ENCODE measurements around the gene ADD3. TPM values are rescaled to one million over a fixed set of nuclear protein-coding genes. Genes with fewer than 3 reads are reported as not detected.

The ADD3 gene
- total RNA-seq, 3 donors from 2014 or later: 14.5 to 18.8 (median 16.6) TPM

- H3K36me3 Mint-ChIP-seq (ENCODE audit: insufficient read depth): peaks cover 2% of the 10 kb centered on the region
- H3K9me3 Mint-ChIP-seq: no peaks in the 10 kb centered on the region
- peak overlapping the region; percentile 73 for H3K4me3 Mint-ChIP-seq
- peaks cover 90% of the 10 kb centered on the region for H3K4me1 Mint-ChIP-seq (ENCODE audit: low read depth)
- DNase-seq: no peak
- ATAC-seq: peak; percentile 61 to 63
- no peaks in the 10 kb centered on the region for H3K27me3 Mint-ChIP-seq (ENCODE audit: low read depth)
Measured at GRCh38 chr10:110069502-110069982, 61.8 kb downstream of the ADD3 start.

DNA sequence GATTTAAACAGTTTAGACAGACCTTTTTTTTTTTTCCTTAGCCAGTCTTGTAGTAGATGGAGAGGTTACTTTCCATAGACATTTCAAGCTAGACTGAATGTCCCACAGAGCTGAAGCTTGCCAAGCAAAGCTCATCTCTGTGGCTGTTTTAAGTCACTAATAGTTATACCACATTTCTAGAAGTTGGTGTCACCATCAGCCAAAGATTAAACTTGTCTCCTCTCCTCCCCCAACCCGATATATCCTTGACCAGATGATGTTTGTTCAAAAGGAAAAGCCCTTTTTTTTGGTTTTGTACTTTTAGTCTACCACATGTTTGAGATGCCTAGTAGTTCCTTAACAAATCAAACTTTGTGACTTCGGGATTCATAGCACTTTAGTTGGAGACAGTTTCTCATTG is 66.1 kb downstream of the ADD3 start:
- ATAC-seq (no peak), DNase-seq (no peak)
- Mint-ChIP-seq H3K4me1 (ENCODE audit: low read depth) (peaks cover 87% of the 10 kb centered on the region), H3K27me3 (ENCODE audit: low read depth) (no peaks in the 10 kb centered on the region), H3K4me3 (no peak overlapping the region), H3K36me3 (ENCODE audit: insufficient read depth) (peaks cover 2% of the 10 kb centered on the region), H3K9me3 (no peaks in the 10 kb centered on the region)

GRCh38 chr10:110074298-110074697 is 66.5 kb downstream of the ADD3 start:
- peak overlapping the region; percentile 1 for H3K4me3 Mint-ChIP-seq
- no peaks in the 10 kb centered on the region for H3K27me3 Mint-ChIP-seq (ENCODE audit: low read depth)

DNA sequence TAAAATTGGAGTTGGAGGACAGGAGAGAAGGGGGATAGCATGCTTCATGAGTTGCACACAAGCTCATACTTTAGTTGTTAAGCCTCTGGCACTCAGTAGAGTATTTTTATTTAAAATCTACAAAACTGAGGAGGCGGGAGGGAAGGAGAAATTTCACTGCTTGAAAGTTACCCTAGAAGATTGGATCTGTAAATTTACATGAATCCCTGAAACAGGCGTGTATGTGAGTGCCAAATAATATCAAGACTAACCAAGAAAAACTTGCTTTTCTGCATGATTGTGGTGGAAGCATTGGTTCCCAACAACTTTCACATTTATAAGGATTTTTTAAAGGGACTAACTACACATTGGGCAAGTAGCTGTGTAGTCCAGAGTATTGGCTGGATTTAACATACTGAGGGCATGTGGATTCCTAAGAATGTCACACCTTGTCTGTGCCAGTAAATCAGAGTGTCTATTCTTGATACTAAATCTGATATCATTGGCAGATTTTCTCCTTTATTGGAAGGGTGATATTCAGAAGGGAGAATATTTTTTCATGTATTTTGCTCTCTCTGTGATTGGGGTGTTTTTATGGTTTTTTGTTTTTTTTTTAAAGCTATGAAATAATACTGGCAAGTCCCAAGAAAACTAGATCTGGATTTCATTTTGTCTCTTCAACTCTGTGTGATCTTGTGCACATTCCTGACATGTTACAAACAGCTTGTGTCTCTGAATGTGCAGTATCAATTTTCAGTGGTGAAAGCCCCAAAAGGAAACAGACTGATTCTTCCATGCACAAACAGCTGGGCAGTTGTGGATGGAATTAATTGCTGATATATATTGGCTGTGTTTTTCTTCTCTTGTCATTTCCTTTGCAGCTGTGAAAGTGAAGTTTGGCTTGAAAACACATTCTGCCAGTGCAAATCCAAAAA is 67.2 kb downstream of the ADD3 start:
- peaks cover 87% of the 10 kb centered on the region for H3K4me1 Mint-ChIP-seq (ENCODE audit: low read depth)
- no peaks in the 10 kb centered on the region for H3K9me3 Mint-ChIP-seq
- peak overlapping the region; percentile 5 for H3K4me3 Mint-ChIP-seq
- peaks cover 4% of the 10 kb centered on the region for H3K36me3 Mint-ChIP-seq (ENCODE audit: insufficient read depth)
- H3K27me3 Mint-ChIP-seq (ENCODE audit: low read depth): no peaks in the 10 kb centered on the region
- DNase-seq (no peak), ATAC-seq (no peak)

More at GRCh38 chr10:110074298-110074697, 66.5 kb downstream of the ADD3 start:
- DNase-seq: no peak
- Mint-ChIP-seq H3K36me3 (ENCODE audit: insufficient read depth) (peaks cover 4% of the 10 kb centered on the region), H3K9me3 (no peaks in the 10 kb centered on the region), H3K4me1 (ENCODE audit: low read depth) (peaks cover 87% of the 10 kb centered on the region)
- no peak for ATAC-seq

GRCh38 chr10:110075686-110076085 is 67.9 kb downstream of the ADD3 start:
- no peaks in the 10 kb centered on the region for H3K9me3 Mint-ChIP-seq
- ATAC-seq (no peak), DNase-seq (no peak)
- H3K36me3 Mint-ChIP-seq (ENCODE audit: insufficient read depth): peaks cover 4% of the 10 kb centered on the region
- peaks cover 86% of the 10 kb centered on the region for H3K4me1 Mint-ChIP-seq (ENCODE audit: low read depth)
- peak overlapping the region; percentile 5 for H3K4me3 Mint-ChIP-seq
- H3K27me3 Mint-ChIP-seq (ENCODE audit: low read depth): no peaks in the 10 kb centered on the region

- H3K27me3 Mint-ChIP-seq (ENCODE audit: low read depth): no peaks in the 10 kb centered on the region
- H3K36me3 Mint-ChIP-seq (ENCODE audit: insufficient read depth): peaks cover 4% of the 10 kb centered on the region
- peaks cover 84% of the 10 kb centered on the region for H3K4me1 Mint-ChIP-seq (ENCODE audit: low read depth)
- peak overlapping the region; percentile 81 for H3K4me3 Mint-ChIP-seq
- no peak for DNase-seq
- H3K9me3 Mint-ChIP-seq: no peaks in the 10 kb centered on the region
- peak; percentile 60 to 67 for ATAC-seq
Measured at GRCh38 chr10:110076559-110077318, 69.0 kb downstream of the ADD3 start.

GRCh38 chr10:110077436-110078130 is 69.8 kb downstream of the ADD3 start:
- ATAC-seq (peak; percentile 44 to 55), DNase-seq (no peak)
- H3K4me1 Mint-ChIP-seq (ENCODE audit: low read depth): peaks cover 86% of the 10 kb centered on the region
- no peaks in the 10 kb centered on the region for H3K9me3 Mint-ChIP-seq
- H3K27me3 Mint-ChIP-seq (ENCODE audit: low read depth): no peaks in the 10 kb centered on the region
- H3K4me3 Mint-ChIP-seq: peak overlapping the region; percentile 81
- peaks cover 4% of the 10 kb centered on the region for H3K36me3 Mint-ChIP-seq (ENCODE audit: insufficient read depth)

GRCh38 chr10:110078317-110078716 is 70.5 kb downstream of the ADD3 start:
- H3K36me3 Mint-ChIP-seq (ENCODE audit: insufficient read depth): peaks cover 8% of the 10 kb centered on the region
- H3K9me3 Mint-ChIP-seq: no peaks in the 10 kb centered on the region
- peak overlapping the region; percentile 81 for H3K4me3 Mint-ChIP-seq
- H3K27me3 Mint-ChIP-seq (ENCODE audit: low read depth): no peaks in the 10 kb centered on the region
- ATAC-seq (no peak), DNase-seq (no peak)
- H3K4me1 Mint-ChIP-seq (ENCODE audit: low read depth): peaks cover 87% of the 10 kb centered on the region

GRCh38 chr10:110081911-110082310 is 74.1 kb downstream of the ADD3 start:
- Mint-ChIP-seq H3K27me3 (ENCODE audit: low read depth) (no peaks in the 10 kb centered on the region), H3K4me3 (peak overlapping the region; percentile 35), H3K9me3 (no peaks in the 10 kb centered on the region), H3K36me3 (ENCODE audit: insufficient read depth) (peaks cover 12% of the 10 kb centered on the region), H3K4me1 (ENCODE audit: low read depth) (peaks cover 88% of the 10 kb centered on the region)
- DNase-seq (no peak), ATAC-seq (no peak)

GRCh38 chr10:110083884-110084283 is 76.1 kb downstream of the ADD3 start:
- no peak for DNase-seq
- ATAC-seq: no peak
- H3K36me3 Mint-ChIP-seq (ENCODE audit: insufficient read depth): peaks cover 12% of the 10 kb centered on the region
- H3K4me1 Mint-ChIP-seq (ENCODE audit: low read depth): peaks cover 88% of the 10 kb centered on the region
- no peaks in the 10 kb centered on the region for H3K9me3 Mint-ChIP-seq
- no peak overlapping the region for H3K4me3 Mint-ChIP-seq
- H3K27me3 Mint-ChIP-seq (ENCODE audit: low read depth): no peaks in the 10 kb centered on the region

- Mint-ChIP-seq H3K9me3 (no peaks in the 10 kb centered on the region), H3K27me3 (ENCODE audit: low read depth) (no peaks in the 10 kb centered on the region), H3K4me1 (ENCODE audit: low read depth) (peaks cover 84% of the 10 kb centered on the region), H3K4me3 (no peak overlapping the region), H3K36me3 (ENCODE audit: insufficient read depth) (peaks cover 22% of the 10 kb centered on the region)
- ATAC-seq (no peak), DNase-seq (no peak)
Measured at GRCh38 chr10:110087682-110088081, 79.9 kb downstream of the ADD3 start.

DNA sequence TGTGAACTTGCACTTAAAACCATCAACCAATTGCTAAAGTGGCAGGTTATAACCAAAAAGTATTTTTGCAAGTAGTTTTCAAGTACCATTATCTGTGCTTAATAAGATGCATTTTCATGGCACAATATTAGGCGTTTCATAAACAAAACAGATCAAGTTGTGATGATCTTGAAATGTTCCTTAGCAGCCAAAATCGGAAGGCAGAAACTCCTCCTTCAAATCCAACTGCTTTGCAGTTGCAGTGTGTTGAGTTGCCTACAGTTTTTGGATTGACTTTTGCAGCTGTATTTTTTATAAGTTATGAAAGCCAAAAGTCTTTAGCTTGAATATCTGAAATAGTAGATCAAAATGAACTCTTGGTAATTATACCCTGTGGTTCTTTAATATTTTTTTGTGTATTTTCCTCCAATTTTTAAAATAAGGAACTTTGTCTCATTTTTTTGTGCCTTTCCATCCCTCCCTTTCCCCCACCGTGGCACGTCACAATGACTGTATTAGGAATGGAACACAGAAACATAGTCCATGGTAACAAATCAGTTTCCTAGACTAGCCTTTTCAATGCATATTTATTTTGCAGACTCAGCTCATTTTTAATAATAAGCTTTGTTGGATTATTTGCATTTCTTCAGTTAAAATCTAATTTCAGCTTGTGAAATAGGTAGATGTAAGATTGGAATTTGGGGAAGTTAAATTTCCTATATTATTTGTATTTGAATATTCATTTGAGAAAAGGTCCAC is 80.8 kb downstream of the ADD3 start:
- Mint-ChIP-seq H3K27me3 (ENCODE audit: low read depth) (no peaks in the 10 kb centered on the region), H3K9me3 (no peaks in the 10 kb centered on the region), H3K36me3 (ENCODE audit: insufficient read depth) (peaks cover 19% of the 10 kb centered on the region), H3K4me1 (ENCODE audit: low read depth) (peaks cover 82% of the 10 kb centered on the region), H3K4me3 (no peak overlapping the region)
- ATAC-seq (no peak), DNase-seq (no peak)

DNA sequence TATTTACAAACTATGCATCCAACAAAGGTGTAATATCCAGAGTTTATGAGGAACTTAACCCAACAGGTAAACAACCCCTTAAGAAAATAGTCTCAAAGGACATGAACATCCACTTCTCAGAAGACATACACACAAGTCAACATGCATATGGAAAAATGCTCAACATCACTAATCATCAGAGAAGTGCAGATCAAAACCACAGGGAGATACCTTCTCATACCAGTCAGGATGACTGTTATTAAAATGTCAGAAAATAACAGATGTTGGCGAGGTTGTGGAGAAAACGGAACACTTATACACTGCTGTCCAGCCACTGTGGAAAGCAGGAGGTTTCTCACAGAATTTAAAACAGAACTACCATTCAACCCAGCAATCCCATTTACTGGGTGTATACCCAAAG is 84.0 kb downstream of the ADD3 start:
- no peak for DNase-seq
- Mint-ChIP-seq H3K36me3 (ENCODE audit: insufficient read depth) (peaks cover 13% of the 10 kb centered on the region), H3K9me3 (no peaks in the 10 kb centered on the region), H3K4me1 (ENCODE audit: low read depth) (peaks cover 81% of the 10 kb centered on the region), H3K27me3 (ENCODE audit: low read depth) (no peaks in the 10 kb centered on the region), H3K4me3 (no peak overlapping the region)
- ATAC-seq: no peak

Measured in activated T-cell treated with anti-CD3 and anti-CD28 coated beads, Interleukin-2, amount 50 U/mL, for 4 hours (primary cell).